NCI-H1436 treated with DMSO at 0.1 percent for 48 hours (cell line): ENCODE results near the gene ARRDC2.
"Not testable (repeated sequence)": the region's sequence is repeated elsewhere in the genome, so short reads cannot be mapped to it uniquely, and the experiment has no call there.

Experiments
- DNase-seq: peaks from one replicate; lab custom pipeline; 2025; lab: John Stamatoyannopoulos, UW

Gene ARRDC2

GRCh38 chr19:17989425-17990094 is 18.4 kb upstream of the ARRDC2 start:
- DNase-seq: no peak

- DNase-seq: no peak
Observed at GRCh38 chr19:17993076-17993813, 14.7 kb upstream of the ARRDC2 start.

GRCh38 chr19:17996826-17997316 is 11.1 kb upstream of the ARRDC2 start:
- DNase-seq: peak; percentile 4

- DNase-seq: no peak
Observed at GRCh38 chr19:17997969-17998826, 9.8 kb upstream of the ARRDC2 start.

- no peak for DNase-seq
Observed at GRCh38 chr19:17998827-17999150, 9.2 kb upstream of the ARRDC2 start.

- no peak for DNase-seq
Observed at GRCh38 chr19:17999684-18000479, 8.1 kb upstream of the ARRDC2 start.

- no peak for DNase-seq
Observed at GRCh38 chr19:18000480-18000914, 7.5 kb upstream of the ARRDC2 start.

GRCh38 chr19:18000915-18001776 is 6.8 kb upstream of the ARRDC2 start:
- peak; percentile 10 for DNase-seq

GRCh38 chr19:18001777-18002345 is 6.1 kb upstream of the ARRDC2 start:
- DNase-seq: no peak

- DNase-seq: no peak
Observed at GRCh38 chr19:18002347-18002850, 5.6 kb upstream of the ARRDC2 start.

GRCh38 chr19:18005750-18006149 is 2.2 kb upstream of the ARRDC2 start:
- DNase-seq: not testable (repeated sequence)

- no peak for DNase-seq
Observed at GRCh38 chr19:18007044-18007916, 690 bp upstream of the ARRDC2 start.

- DNase-seq: no peak
Observed at GRCh38 chr19:18008814-18009213, 844 bp downstream of the ARRDC2 start.

GRCh38 chr19:18009412-18010066 is 1.6 kb downstream of the ARRDC2 start:
- DNase-seq: no peak

GRCh38 chr19:18010149-18010548 is 2.2 kb downstream of the ARRDC2 start:
- DNase-seq: no peak

- DNase-seq: no peak
Observed at GRCh38 chr19:18013210-18014111, 5.5 kb downstream of the ARRDC2 start.

- no peak for DNase-seq
Observed at GRCh38 chr19:18014197-18014596, 6.2 kb downstream of the ARRDC2 start.
